Measurements from ENCODE around the gene IGFBP3. TPM values are rescaled to one million over a fixed set of nuclear protein-coding genes. Genes with fewer than 3 reads are reported as not detected.

The IGFBP3 gene
- total and polyA plus RNA-seq, 2 of the 13 experiments (the other 11 are each of a cell fraction or from before 2014, with no cell fraction given): 57.5 TPM; not detected in 1

- TF ChIP-seq ZHX2 (IDR thresholded peaks at IDR 0.05; ENCODE audit: low read depth) (no peak), ZHX2 (CRISPR knock-in tag; IDR thresholded peaks at IDR 0.05; ENCODE audit: borderline replicate concordance) (peak; percentile 8; the same call in 1 of the 2 replicates), ZNF512B (CRISPR knock-in tag; IDR thresholded peaks at IDR 0.05; ENCODE audit: borderline replicate concordance) (peak; percentile 81; the same call in 1 of the 2 replicates), IRF2 (CRISPR knock-in tag; IDR thresholded peaks at IDR 0.05) (peak; percentile 79; the same call in 1 of the 2 replicates), ESRRA (CRISPR knock-in tag; IDR thresholded peaks at IDR 0.05; ENCODE audit: low read depth) (peak; percentile 70; the same call in 1 of the 2 replicates), ZNF124 (CRISPR knock-in tag; IDR thresholded peaks at IDR 0.05) (peak; percentile 77; the same call in 1 of the 2 replicates), MTA3 (CRISPR knock-in tag; IDR thresholded peaks at IDR 0.05) (no peak), PHB2 (IDR thresholded peaks at IDR 0.05; ENCODE audit: partially characterized antibody) (no peak), MLX (CRISPR knock-in tag; IDR thresholded peaks at IDR 0.05) (peak; percentile 73), ZNF18 (CRISPR knock-in tag; IDR thresholded peaks at IDR 0.05; ENCODE audit: insufficient replicate concordance) (peak; percentile 92), ZSCAN21 (CRISPR knock-in tag; IDR thresholded peaks at IDR 0.05; ENCODE audit: borderline replicate concordance) (peak; percentile 96), ZNF776 (CRISPR knock-in tag; IDR thresholded peaks at IDR 0.05) (peak; percentile 94), ZNF180 (CRISPR knock-in tag; IDR thresholded peaks at IDR 0.05; ENCODE audit: borderline replicate concordance, low read depth) (no peak), ZNF562 (CRISPR knock-in tag; IDR thresholded peaks at IDR 0.05; ENCODE audit: borderline replicate concordance) (no peak), CAMTA2 (CRISPR knock-in tag; IDR thresholded peaks at IDR 0.05; ENCODE audit: borderline replicate concordance) (peak; percentile 90; the same call in 1 of the 2 replicates), NCOA1 (CRISPR knock-in tag; IDR thresholded peaks at IDR 0.05) (no peak; the same call in 1 of the 2 replicates), ZNF781 (CRISPR knock-in tag; IDR thresholded peaks at IDR 0.05; ENCODE audit: borderline replicate concordance, not compliant biosample characterization) (peak; percentile 90)
These were observed 32.7 kb downstream of the IGFBP3 start, which contains the start of gene IGFBP1 (continued) for GRCh38 chr7:45888185-45888992.

All from HepG2 (cell line).